HG02763 (cell line): ENCODE data around the gene HSD17B10.
A peak's percentile ranks its signal among the peaks of the same experiment; 100 is the strongest.
"Not testable (repeated sequence)": the region's sequence is repeated elsewhere in the genome, so short reads cannot be mapped to it uniquely, and the experiment has no call there.

ENCODE experiments used
- ATAC-seq: cut with Tn5 transposase; IDR thresholded peaks from one replicate; pipeline ENCODE4 v1.9.1; 2021; ENCODE audit warnings: mild to moderate bottlenecking, moderate library complexity; ENCODE audit not compliant: unreplicated experiment

Gene HSD17B10

GRCh38 chrX:53433651-53434639 lies at the start of gene HSD17B10:
HSD17B10 (minus strand) TSS chrX:53434370; CDS start chrX:53434345, 25 bp downstream.
- peak; percentile 86 for ATAC-seq

GRCh38 chrX:53483416-53483815 lies 49.2 kb upstream of the HSD17B10 start:
- ATAC-seq: no peak

DNA sequence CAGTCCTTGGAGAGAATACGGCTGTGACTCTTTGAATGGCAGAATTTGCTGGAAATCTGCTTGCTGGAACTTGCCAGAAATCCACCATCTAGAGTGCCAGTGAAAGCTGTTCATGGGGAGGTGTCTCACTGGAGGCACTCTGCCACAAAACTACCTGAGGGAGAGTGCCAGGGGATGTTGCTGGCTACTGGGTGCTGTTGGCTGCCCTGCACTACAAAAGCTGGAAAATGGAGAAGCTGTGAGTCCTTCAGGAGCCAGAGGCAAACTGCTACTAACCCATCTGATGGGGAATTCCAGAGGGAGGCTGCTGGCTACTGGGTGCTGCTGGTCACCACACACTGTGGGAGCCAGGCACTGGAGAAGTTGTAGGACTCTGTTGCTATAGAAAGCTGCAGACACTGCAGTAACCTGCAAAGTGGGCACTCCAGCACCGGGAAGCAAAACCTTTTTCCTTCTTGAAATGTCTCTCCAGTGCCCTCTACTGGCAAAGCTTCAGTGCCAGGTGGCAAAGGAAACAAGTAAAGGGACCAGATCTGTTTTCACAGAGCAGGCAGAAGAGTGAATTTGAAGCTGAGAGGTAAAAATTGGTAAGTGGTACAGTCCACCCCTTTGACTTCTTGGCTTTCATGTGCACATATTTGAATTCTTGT lies 47.8 kb upstream of the HSD17B10 start:
- no peak for ATAC-seq

DNA sequence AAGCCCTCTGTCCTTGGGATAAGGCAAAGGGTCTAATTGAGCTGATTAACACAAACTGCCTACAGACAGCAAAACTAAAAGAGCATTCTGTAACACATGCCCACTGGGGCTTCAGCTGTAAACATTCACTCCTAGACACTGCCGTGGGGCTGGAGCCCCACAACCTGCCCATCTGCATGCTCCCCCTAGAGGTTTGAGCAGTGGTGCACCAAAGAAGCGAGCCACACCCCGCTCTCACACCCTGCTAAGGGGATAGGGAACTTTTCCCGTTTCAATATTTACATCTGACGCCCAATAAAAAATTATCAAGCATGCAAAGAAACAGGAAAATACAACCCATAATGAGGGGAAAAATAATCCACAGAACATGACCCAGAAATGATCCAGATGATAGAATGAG lies 46.9 kb upstream of the HSD17B10 start:
- no peak for ATAC-seq

DNA sequence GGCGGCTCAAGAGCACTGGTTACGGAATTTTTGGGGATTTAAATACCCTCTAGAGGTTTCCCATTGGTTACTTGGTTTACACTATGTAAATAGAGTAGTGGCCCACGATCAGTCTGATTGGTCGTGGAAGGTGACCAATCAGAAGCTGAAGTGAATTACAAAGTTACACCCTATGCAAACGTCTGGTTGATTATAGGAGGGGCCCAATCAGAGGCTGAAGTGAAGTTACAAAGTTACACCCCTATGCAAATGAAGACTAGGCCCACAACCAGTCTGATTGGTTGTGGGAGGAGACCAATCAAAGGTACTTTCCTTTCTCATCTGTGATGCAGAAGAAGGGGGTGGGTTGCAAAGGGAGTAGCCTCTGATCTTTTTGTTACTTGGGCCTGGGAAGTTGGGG lies 45.1 kb upstream of the HSD17B10 start:
- no peak for ATAC-seq

- no peak for ATAC-seq
These were observed 42.2 kb upstream of the HSD17B10 start for GRCh38 chrX:53476371-53476770.

DNA sequence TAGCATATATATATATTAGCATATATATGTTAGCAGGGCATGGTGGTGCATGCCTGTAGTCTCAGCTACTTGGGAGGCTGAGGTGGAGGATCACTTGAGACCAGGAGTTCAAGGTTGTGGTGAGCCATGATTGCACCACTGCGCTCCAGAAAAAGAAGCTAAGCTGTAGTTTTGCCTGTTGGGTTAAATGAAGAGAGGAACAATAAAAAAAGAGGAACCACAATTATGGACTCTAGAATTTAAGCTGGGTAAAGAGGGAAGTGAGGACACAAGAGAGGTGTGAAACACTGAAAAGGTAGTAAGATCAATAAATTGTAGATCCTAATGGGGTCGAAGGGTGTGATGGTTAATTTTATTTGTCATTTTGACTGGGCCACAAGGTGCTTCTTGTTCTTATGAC lies 40.5 kb upstream of the HSD17B10 start:
- ATAC-seq: no peak

DNA sequence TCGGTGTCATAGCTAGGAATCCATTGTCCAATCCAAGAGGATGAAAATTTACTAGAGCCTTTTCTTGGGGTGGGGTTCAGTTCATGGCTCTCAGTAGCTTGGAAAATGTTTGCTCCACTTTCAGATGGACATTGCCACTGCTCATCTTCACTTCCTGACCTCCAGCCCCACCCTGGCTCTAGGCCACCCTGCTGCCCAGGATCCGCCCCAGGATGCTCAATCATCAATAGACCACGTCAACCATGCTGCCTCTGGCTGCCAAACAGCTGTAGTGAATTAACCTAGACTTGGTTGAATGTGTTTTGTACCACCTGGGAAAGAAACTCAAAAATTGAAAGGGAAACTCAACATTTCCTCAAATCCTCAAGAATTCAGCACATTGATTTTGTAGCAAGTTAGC lies 37.2 kb upstream of the HSD17B10 start:
- no peak for ATAC-seq

DNA sequence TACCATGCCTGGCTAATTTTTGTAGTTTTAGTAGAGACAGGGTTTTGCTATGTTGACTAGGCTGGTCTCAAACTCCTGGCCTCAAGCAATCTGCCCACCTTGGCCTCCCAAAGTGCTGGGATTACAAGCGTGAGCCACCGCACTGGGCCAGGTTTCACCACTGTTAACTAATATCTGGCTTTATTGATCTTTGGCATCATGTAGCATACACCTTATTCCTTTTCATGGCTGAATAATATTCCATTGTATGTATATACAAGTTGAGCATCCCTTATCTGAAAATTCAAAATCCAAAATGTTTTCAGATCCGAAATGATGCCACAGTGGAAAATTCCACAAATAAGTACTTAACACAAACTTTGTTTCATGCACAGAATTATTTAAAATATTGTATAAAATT lies 34.5 kb upstream of the HSD17B10 start:
- ATAC-seq: not testable (repeated sequence)

- ATAC-seq: no peak
These were observed 23.9 kb upstream of the HSD17B10 start for GRCh38 chrX:53458082-53458481.

- no peak for ATAC-seq
These were observed 22.1 kb upstream of the HSD17B10 start for GRCh38 chrX:53456254-53456653.

DNA sequence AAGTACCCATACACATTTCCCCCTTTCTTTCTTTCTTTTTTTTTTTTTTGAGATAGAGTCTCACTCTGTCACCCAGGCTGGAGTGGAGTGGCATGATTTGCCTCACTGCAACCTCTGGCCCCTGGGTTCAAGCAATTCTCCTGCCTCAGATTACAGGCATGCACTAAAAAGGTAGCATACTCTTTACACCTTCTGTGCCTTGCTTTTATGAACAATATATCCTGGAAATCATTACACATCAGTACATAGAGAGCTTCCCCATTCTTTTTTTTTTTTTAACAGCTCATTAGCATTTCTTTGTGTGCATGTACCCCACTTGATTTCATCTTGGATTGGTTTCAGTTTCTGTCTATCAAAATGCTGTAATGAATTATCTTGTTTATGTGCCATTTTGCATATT lies 18.6 kb upstream of the HSD17B10 start:
- no peak for ATAC-seq

DNA sequence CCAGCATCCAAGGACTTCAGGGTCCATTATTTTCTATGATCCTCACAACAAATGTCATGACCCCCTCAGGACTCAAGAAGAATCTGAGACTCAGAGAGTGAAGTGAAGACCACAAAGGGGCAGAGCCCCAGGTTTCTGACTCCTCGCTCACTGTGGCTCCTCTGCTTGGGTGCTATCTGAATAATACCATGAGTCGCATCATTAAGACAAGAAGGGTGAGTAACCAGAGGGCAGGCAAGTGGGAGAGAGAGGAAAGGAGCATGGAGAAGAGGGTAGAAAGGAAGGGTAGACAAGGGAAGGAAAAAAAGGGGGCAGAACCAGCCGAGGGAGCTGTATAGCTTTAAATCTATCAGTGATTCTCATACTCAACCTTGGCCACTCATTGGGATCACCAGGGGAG lies 15.5 kb upstream of the HSD17B10 start:
- ATAC-seq: no peak

DNA sequence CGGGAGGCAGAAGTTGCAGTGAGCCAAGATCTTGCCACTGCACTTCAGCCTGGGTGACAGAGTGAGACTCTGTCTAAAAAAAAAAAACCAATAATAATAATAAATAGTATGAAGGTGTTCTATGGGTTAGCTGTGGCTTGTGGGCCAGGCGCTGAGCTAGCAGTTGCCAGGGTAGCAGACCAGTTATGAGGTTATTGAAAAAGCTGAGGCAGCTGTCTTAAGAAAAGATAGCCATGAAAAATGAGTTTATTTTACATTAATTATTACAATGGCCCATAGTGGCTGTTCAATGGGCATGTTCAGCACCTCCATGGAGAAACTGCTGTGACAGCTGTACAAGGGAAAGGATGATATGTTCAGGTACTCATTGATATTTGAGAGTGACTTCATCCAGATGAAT lies 13.3 kb upstream of the HSD17B10 start:
- no peak for ATAC-seq

GRCh38 chrX:53445977-53446376 lies 11.8 kb upstream of the HSD17B10 start:
- ATAC-seq: no peak

DNA sequence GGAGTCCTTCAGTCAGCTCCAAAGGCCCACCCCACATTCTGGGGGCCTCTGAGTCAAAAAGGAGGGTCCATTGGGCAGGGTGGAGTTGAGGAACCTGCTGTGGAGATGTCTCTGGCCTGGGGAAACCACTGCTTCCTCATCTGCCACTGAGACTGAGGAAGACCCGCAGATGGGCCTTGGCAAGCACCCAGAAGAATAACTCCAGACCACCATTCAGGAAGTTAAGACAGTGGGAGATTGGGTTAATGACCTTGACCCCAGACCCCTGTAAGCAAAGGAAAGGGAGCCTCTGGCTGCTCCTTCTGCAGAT lies 8.1 kb upstream of the HSD17B10 start:
- no peak for ATAC-seq

DNA sequence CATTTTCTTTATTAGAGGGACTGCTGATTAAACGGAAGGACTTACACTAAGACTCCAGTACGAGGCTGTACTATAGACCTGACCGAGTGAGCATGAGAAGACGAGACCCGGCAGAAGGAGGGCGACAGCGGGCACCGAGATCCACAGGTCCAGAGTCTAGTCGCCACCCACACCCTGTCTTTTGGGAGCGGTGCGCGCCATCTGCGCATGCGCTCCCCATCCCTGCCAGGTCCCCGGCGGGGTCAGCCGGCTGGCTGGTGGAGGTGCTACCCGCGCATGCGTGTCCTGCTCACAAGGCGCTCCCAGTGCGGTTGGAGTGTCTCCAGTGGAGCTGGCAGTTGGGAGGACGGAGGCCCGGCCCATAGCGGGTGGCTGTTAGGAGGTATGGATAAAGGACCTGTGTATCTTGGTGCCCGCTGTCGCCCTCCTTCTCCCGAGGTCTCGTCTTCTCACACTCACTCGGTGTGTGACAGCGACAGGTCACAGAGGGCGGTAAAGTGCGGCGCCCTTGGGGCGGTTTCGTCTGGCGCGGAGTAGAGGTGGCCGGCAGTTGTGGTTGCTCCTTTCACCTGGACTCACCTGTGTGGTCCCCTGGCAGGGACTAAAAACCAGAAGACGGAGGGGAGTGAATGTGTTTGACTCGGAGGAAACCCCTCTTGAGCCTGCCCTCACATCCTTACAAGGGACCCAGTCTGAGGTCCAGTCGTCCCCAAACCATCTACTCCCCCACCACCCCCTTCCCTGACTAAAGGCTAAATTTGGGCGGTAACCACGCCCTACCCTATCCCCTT lies 7.6 kb upstream of the HSD17B10 start:
- ATAC-seq: peak; percentile 74

- no peak for ATAC-seq
These were observed 6.7 kb upstream of the HSD17B10 start for GRCh38 chrX:53440621-53441517.

- ATAC-seq: no peak
These were observed 5.9 kb upstream of the HSD17B10 start for GRCh38 chrX:53440101-53440500.

GRCh38 chrX:53438832-53439230 lies 4.7 kb upstream of the HSD17B10 start:
- ATAC-seq: no peak
